T-helper 1 cell treated with Interleukin-12 subunit alpha and Interleukin-12 subunit beta and Interleukin-4 antibody, amounts not matched to agents 30 ng/mL and 1 ng/mL, for 36 hours (primary cell): ENCODE results near the gene VPS25. TPM values are rescaled to one million over a fixed set of nuclear protein-coding genes. Genes with fewer than 3 reads are reported as not detected.
"Not testable (repeated sequence)": the region's sequence is repeated elsewhere in the genome, so short reads cannot be mapped to it uniquely, and the experiment has no call there.

ENCODE experiments used
- intact Hi-C: fragments of 100-400 bp; cut with micrococcal nuclease; formaldehyde crosslinking; loops from one replicate; pipeline ENCODE4 v1.15.1; 2024
- total RNA-seq: library from RNA; stranded (reverse); gene quantifications from 2 replicates; pipeline ENCODE4 v1.2.3, GENCODE V29; 2022

Gene VPS25
- total RNA-seq, 1 donor from 2014 or later = 65.1 TPM

GRCh38 chr17:42768006-42768405 lies 5.2 kb upstream of the VPS25 start:
- intact Hi-C loops = not testable (repeated sequence)

GRCh38 chr17:42769964-42770363 lies 3.3 kb upstream of the VPS25 start:
- intact Hi-C loops = loop anchor here (5.0 kb wide), 1 partner anchor 192 kb away; the partner anchor contains the start of gene AARSD1

GRCh38 chr17:42772945-42773289 lies 332 bp upstream of the VPS25 start:
- intact Hi-C loops = loop anchor here (1.0 to 5.0 kb wide), 8 partner anchors 10 to 397 kb away; partner anchors contain the start of genes AARSD1, BECN1, CNTD1 and COA3

- intact Hi-C loops = loop anchor here (5.0 kb wide), 1 partner anchor 188 kb away; the partner anchor contains the start of gene AARSD1
These were observed 957 bp downstream of the VPS25 start for GRCh38 chr17:42774066-42774745.

GRCh38 chr17:42775534-42776098 lies 2.4 kb downstream of the VPS25 start:
- intact Hi-C loops = no loop called here

GRCh38 chr17:42778570-42778969 lies 5.3 kb downstream of the VPS25 start:
- intact Hi-C loops = no loop called here

GRCh38 chr17:42779304-42779935 lies 6.2 kb downstream of the VPS25 start:
- intact Hi-C loops = no loop called here

- intact Hi-C loops = no loop called here
These were observed 6.9 kb downstream of the VPS25 start, which contains the start of gene WNK4 for GRCh38 chr17:42779936-42780850. Gene WNK4 (plus strand): TSS chr17:42780610. CDS start chr17:42780699, 89 bp downstream.

GRCh38 chr17:42780851-42781638 lies 7.8 kb downstream of the VPS25 start:
- intact Hi-C loops = no loop called here

- intact Hi-C loops = no loop called here
These were observed 8.5 kb downstream of the VPS25 start for GRCh38 chr17:42781639-42782165.

GRCh38 chr17:42782166-42783061 lies 9.2 kb downstream of the VPS25 start:
- intact Hi-C loops = no loop called here

- intact Hi-C loops = no loop called here
These were observed 10.0 kb downstream of the VPS25 start for GRCh38 chr17:42783062-42783790.

- intact Hi-C loops = no loop called here
These were observed 10.5 kb downstream of the VPS25 start for GRCh38 chr17:42783791-42784138.

- intact Hi-C loops = no loop called here
These were observed 11.2 kb downstream of the VPS25 start for GRCh38 chr17:42784409-42784808.

GRCh38 chr17:42784811-42785592 lies 11.8 kb downstream of the VPS25 start:
- intact Hi-C loops = no loop called here

GRCh38 chr17:42787266-42787665 lies 14.0 kb downstream of the VPS25 start:
- intact Hi-C loops = no loop called here

- intact Hi-C loops = no loop called here
These were observed 18.7 kb downstream of the VPS25 start for GRCh38 chr17:42791948-42792347.

- intact Hi-C loops = no loop called here
These were observed 19.3 kb downstream of the VPS25 start for GRCh38 chr17:42792545-42792944.
